Activated T-helper 1 cell treated with anti-CD3 and anti-CD28 coated beads, Interleukin-2, amount 50 U/mL, for 16 hours (primary cell): ENCODE data around the gene RABL6.
"Not testable (repeated sequence)": the region's sequence is repeated elsewhere in the genome, so short reads cannot be mapped to it uniquely, and the experiment has no call there.

Experiments
- DNase-seq, 2 donors: peaks; one replicate each; pipeline ENCODE4 v3.0.0-alpha.2; 2020; ENCODE audit warnings: low read depth in 1 of 2, low spot score in 1 of 2

Gene RABL6

DNA sequence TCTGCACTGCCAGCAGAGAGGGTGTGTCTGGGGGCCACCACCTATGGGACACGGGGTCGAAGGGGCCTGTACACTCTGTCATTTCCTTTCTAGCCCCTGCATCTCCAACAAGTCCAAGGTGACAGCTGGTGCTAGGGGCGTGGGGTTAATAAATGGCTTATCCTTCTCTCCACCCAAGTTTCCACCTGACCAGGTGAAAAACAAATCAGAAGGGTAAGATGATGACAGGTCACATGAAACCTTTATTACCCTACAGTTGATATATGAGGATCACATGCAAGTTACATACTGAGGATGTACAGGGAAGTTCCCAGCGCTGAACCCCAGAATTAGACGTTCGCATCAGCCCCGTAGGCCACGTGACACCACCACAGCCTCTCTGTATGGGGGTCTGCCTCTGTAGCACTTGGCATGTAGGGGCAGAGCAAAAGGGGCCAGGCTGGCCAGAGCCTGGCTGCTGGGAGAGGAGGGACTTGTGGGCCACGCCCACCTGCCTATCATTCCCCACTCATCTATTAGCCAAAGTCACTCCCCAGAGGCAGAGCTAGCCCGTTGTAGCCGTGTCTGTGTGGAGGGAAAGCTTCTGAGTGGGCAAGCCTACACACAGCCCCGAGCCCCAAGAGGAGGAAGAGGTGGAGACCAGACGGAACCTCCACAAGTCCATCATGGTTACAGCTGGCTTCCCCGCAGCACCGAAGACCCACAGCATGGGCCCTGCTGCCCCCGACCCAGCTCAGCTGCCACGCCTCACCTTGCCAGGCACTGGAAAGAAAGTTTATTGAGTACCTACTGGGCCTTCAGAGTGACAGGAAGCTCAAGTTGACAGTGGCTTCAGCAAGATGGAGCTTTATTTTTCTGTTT lies 14.4 kb upstream of the RABL6 start:
- no peak for DNase-seq

DNA sequence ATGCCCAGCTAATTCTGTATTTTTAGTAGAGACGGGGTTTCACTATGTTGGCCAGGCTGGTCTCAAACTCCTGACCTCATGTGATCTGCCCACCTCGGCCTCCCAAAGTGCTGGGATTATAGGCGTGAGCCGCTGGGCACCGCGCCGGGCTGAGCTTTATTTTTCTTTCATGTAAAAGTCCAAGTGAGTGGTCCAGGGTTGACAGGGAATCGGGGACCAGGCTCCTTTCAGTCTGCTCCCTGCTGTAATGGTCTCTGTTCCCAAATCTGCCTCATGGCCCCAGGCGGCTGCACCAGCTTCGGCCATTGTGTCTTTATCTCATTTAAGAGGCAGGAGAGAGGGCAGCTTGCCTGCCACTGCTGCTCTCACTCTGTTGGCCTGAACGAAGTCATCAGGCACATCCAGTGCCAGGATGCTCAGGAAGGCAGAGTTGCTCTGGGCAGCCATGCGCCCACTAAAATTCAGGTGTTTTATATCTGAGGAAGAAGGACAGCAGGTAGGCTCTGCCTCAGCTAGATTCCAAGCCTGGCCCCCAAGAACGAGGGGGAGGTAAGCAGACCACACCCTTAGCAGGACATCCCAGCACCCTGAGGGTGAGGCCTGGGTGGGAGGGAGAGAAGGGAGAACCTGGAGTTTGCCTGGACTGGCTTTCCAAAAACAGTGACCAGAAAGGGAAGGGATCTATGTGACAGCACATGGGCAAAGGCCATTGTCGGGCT lies 13.3 kb upstream of the RABL6 start:
- DNase-seq: no peak

DNA sequence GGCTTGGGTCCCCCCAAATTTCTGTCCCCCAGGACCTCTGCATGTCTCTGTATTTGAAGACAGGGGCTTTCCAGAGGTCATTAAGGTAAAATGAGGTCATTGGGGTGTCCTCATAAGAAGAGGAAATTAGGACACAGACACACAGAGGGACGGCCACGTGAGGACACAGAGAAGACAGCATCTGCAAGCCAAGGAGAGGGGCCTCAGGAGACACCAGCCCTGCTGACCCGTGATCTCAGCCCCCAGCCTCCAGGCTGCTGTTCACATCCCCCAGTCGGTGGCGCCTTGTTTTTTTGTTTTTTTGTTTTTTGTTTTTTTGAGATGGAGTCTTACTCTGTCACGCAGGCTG lies 12.8 kb upstream of the RABL6 start:
- DNase-seq: no peak

DNA sequence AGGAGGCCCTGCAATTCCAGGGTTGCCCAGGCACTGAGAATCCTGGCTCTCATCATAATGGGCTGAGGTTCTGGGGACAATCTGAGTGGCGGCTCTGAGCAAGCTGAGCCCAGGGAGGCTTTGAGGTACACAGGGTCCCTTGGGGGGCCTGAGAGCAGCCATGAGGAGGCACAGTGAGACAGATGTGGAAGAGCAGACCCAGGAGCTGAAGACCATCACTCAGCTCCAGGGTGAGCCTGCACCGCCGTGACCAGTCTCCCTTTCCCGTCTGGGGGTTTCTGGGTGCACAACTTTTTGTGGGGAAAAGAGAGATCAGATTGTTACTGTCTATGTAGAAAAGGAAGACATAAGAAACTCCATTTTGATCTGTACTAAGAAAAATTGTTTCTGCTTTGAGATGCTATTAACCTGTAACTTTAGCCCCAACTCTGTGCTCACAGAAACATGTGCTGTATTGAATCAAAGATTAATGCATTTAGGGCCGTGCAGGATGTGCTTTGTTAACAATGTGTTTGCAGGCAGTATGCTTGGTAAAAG lies 11.4 kb upstream of the RABL6 start, which contains the start of gene CCDC183:
TSS of gene CCDC183 (plus strand) at position 101 of the 537 bp plus-strand sequence. CDS start at position 161, 60 bp downstream.
- no peak for DNase-seq

DNA sequence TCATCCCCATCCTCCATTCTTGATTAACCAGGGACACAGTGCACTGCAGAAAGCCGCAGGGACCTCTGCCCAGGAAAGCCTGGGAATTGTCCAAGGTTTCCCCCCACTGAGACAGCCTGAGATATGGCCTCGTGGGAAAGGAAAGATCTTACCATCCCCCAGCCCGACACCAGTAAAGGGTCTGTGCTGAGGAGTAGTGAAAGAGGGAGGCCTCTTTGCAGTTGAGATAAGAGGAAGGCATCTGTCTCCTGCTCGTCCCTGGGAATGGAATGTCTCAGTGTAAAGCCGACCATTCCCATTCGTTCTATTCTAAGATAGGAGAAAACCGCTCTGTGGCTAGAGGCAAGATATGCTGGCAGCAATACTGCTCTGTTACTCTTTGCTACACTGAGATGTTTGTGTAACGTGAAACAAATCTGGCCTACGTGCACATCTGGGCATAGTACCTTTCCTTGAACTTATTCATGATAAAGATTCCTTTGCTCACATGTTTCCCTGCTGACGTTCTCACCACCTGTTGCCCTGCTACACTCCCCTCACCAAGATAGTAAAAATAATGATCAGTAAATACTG lies 10.9 kb upstream of the RABL6 start:
- DNase-seq: not testable (repeated sequence)

DNA sequence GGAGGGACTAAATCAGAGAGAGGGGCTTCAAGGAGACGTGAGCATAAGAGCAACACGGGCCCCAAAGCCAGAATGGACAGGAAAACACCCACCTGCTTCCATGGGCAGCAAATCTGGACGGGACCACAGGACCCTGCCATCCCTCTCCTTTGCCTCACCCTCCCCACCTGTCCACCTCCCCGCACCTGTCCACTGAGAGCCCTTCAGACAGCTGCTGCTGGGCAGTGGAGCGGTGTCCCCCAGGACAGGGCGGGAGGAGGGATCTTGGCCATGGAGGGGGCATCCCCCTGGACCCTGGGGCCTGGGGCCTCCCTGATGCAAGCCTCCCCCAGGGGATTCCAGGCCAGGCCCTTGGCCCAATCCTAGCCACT lies 9.1 kb upstream of the RABL6 start:
- DNase-seq: no peak

DNA sequence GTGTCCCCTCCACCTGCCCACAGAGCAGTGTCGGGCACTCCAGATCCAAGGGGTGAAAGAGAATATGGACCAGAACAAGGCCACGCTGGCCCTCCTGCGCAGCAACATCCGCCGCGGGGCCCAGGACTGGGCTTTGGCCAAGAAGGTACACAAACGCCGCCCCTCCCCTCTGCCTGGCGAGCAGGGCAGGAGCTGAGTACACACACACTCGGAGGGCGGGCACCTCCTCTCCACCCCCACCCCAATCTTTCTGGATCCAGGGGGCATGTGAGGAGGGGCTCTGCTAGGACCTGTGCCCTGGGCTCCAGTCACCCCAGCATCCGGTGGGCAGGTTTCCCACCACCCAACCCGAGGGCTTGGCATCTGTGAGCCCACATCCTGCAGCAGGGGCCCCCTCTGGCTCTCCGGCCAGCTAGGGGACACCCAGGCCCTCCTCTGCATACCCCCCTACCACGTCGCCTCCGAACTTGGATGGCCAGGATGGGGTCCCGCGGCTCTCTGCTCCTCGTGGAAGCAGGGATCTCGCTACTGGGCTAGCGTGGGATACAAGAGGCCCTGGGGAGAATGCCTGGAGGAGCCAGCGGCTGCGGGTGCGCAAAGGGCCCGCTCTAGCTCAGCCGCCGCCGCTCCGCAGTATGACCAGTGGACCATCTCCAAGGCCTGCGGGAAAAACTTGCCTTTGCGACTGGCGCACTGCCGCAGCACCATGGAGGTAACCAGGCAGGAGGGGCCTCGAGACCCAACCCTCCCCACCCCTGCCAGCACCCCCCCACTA lies 8.5 kb upstream of the RABL6 start:
- no peak for DNase-seq

DNA sequence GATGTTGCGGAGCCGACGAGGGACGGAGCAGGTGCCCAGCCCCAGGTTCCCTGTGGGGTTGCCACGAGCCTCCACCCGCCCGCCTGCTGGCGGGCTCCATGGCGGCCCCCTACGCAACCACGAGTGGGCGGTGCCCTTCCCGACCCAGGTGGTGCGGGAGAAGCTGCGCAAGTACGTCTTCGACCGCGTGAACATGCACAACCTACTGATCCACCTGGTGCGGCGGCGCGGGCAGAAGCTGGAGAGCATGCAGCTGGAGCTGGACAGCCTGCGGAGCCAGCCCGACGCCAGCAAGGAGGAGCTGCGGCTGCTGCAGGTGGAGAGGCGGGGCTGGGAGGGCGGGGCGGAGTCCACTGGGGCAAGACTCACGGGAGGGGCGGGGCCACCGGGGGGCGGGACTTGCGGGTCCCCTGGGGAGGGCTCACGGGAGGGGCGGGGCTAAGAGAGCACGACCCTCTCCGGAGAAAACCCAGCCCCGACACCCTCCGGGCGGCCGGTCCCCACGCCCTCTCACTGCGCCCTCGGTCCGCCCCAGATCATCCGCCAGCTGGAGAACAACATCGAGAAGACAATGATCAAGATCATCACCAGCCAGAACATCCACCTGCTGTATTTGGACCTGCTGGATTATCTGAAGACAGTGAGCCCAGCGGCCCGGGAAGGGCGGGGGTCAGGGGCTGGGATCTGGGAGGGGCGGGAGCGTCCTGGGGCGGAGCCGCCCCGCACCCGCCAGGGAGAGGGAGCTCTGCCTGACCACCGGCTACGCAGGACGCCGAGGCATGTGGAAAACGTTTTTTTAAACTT lies 7.7 kb upstream of the RABL6 start:
- DNase-seq: peak; percentile 80 to 85

DNA sequence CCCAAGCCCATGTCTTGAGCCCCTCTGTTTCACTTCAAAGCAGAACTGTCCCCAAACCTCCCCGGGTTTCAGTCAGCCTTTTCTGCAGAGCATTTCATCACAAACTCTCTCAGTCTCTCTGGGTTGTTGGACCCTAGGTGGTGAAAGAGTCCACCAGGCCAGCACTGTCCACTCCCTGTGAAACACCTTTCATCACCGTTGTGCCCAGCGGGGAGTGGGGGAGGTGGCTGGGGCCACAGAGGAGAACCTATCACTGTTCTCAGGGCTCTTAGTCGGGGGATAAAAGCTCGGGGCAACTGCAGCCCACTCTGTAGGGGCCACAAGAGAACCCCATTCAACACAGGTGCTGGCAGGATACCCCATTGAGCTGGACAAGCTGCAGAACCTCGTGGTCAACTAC lies 5.4 kb upstream of the RABL6 start:
- no peak for DNase-seq

DNA sequence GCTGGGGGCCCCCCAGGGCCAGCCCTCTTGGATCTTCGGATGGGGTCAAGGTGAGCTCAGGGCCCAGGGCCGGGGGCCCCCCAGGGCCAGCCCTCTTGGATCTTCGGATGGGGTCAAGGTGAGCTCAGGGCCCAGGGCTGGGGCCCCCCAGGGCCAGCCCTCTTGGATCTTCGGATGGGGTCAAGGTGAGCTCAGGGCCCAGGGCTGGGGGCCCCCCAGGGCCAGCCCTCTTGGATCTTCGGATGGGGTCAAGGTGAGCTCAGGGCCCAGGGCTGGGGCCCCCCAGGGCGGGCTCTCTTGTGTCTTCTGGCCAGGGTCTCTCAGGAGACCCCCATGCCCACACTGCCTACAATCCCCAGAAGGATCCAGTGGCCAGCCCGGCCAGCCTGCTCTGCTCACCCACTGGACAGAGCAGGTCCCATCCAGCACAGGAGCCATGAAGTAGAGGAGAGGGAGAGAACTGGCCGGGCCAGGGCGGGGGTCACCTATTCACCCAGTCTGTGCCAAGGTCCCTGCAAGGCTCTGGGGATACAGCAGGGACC lies 4.7 kb upstream of the RABL6 start:
- not testable (repeated sequence) for DNase-seq

DNA sequence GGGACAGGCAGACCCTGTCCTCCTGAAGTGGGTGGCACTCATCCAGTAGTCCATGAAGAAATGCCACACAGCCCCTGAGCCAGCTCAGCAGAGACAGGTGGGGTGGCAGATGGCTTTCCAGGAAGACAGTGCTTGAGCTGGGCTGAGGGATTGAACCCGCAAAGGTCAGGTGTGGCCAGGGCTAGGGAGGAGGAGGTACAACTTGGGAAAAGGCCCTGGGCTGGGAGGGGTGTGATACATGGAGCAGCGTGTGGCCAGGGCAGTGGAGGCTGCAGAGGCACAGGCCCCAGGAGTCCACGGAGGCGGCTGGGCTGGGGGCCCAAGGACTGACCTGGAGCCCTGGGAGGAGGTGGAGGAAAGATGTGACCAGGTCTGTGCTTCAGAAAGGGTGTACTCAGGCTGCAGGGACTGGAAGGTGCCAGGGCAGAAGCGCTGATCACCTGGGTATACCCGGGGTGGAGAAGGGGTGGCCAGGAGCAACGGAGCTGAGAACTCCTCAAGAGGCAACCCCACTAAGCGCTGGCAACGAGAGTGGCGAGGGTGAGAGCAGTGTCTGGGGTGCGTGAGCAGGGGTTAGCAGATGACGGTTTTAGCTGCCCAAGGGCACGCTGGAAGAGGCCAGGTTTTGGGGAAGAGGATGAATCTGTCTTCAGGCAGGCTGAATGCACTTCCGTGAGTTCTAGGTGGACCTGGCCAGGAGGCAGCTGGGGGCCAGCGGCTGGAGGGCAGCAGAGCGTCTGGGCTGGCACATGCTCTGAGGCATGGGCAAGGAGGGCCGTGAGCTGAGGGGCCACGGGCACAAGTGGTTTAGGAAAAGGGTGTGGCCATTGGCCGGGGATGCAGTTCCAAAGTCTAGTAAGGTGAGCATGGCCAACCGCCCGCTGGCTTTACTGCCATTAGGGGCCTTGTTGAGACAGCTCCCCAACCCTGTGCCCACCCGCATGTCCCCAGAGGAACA lies 3.9 kb upstream of the RABL6 start:
- no peak for DNase-seq

DNA sequence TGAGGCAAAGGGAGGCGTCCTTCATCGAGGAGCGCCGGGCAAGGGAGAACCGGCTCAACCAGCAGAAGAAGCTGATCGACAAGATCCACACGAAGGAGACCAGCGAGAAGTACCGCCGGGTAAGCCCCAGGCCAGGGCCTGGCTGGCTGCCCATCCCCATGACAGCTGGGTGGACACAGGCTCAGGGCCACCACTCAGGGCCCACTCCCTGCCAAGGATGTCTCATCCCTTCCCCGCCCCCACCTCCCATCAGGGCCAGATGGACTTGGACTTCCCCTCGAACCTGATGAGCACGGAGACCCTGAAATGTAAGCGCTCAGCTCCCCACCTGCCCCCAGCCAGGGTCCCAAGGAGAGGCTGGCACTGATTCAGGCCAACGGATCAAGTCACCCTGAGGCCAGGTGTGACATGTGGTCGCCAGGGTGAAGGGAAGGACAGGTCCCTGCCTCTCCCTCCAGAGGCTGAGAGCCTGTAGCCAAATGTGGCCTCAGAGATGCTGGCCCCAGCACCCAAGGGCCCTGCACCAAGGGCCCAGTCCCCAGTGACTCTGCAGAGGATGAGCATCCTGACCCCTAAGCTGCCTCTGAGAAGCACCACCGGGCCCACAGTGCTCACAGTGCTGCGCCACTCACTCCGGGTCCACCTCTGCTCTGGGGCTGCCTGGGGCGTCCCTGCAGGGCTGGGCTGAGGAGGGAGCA lies 3.1 kb upstream of the RABL6 start:
- DNase-seq: no peak

DNA sequence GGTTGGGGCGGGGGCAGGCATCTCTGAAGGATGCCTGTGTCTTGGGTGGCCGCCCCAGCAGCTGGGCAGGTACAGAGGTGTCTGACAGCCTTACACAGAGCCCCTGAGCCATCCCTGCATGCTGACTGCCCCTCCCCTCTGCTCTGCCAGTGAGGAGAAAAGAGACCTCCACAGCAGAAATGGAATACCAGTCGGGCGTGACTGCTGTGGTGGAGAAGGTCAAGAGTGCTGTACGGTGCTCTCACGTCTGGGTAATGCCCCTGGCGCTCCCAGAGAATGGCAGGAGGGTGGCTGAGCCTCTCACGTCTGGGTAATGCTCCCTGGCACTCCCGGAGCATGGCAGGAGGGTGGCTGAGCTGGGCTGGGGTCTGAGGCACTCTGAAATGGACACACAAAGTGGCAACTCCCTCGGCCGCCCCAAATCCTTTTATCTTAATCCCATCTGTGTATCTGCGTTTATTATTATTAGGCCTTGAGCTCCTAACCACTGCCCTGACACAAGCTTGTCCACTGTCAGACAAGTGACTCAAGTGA lies 2.5 kb upstream of the RABL6 start:
- no peak for DNase-seq

DNA sequence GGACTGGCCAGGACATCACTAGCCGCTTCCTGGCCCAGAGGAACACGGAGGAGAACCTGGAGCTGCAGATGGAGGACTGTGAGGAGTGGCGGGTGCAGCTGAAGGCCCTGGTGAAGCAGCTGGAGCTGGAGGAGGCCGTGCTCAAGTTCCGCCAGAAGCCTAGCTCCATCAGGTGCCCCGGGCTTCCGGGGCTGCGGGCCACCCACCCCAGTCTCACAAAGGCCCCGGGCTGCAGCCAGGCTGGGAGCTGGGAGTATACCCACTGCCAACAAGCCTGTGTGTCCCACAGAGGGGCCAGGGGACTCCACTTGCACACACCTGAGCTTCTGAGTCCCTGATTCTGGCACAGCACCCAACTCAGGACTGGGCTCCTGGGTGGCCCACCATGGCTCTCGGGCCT lies 1.7 kb upstream of the RABL6 start:
- no peak for DNase-seq

DNA sequence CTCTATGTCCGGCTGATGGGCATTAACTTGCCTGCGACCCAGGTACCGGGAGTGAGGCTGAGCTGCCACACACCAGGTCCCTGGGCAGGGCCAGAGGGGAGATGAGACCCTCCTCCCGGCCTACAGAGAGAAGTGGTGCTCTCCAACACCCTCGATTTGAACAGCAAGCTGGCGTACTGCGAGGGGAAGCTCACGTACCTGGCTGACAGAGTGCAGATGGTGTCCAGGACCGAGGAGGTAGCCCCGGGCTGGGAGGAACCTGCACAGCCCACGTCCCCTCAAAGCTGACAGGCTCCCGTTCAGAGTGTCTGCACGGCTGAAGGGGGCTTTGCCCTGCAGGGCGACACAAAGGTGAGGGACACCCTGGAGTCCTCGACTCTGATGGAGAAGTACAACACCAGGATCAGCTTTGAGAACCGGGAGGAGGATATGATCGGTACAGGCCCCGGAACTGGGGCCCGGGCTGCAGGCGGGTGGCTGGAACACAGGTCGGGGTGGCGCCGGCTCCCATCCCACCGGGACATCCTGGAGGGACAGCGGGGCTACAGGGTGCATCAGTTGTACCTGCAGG lies 1.0 kb upstream of the RABL6 start:
- no peak for DNase-seq

DNA sequence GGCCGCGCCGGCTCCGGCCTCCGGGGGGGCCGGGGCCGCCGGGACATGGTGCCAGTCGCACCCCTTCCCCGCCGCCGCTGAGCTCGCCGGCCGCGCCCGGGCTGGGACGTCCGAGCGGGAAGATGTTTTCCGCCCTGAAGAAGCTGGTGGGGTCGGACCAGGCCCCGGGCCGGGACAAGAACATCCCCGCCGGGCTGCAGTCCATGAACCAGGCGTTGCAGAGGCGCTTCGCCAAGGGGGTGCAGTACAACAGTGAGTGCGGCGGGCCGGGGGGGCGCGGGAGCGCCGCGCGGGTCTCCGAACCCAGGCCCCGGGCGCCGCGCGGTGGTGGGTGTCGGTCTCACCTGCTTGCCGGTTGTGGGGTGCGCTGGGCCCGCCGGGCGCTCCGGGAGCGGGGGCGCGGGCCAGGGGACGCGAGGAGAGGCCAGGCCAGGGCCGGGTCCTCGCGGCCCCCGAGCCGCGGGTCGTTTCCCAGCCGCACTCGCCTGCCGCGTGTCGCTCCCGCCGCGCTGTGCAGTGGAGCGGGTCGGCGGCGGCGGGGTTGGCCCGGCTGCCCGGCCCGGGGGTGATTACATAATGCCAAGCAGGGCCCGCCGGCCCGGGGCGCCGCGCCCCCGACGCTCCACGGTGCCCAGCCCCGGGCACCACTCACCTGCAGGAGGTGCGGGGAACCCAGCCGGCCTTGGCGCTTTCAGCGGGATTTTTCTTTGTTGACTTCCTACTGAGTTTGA lies 492 bp downstream of the RABL6 start:
- DNase-seq: peak in 1 of 2 donors; percentile 31

DNA sequence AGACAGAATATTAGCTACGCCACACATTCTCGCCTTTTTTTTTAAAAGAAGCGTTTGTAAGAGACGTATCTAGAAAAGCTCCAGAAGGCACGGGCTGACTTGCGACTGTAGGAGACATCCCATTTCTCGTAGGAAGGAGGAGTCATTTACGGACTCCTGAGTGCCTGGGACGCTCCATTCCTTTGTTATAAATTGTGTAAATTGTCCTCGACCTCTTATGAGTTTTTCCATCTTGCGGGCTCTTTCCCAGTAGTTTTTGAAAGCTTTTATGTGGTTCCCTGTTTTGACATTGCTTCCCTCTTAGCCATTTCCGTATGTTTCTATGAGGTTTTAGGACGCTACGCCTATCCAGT lies 1.0 kb downstream of the RABL6 start:
- DNase-seq: no peak
